ENCODE data around the gene THAP12.

THAP12 gene

GRCh38 chr11:76388408-76388807 is 7.5 kb upstream of the THAP12 start:
- no peaks in the 10 kb centered on the region for H3K27me3 ChIP-seq (replicated peaks; ENCODE audit: control insufficient read depth, insufficient read depth, low read length)
- no peaks in the 10 kb centered on the region for H3K36me3 ChIP-seq (ENCODE audit: control insufficient read depth, insufficient read depth, low read length)
- DNase-seq (ENCODE audit: extremely low read depth, insufficient read length) = no peak
- no peak for TF ChIP-seq CTCF (IDR thresholded peaks at IDR 0.05; ENCODE audit: insufficient read depth, low read length, poor library complexity, severe bottlenecking)
- no peak overlapping the region for H3K4me3 ChIP-seq (replicated peaks; ENCODE audit: low read depth, low read length)

GRCh38 chr11:76385903-76386302 is 5.0 kb upstream of the THAP12 start:
- Histone ChIP-seq H3K36me3 (ENCODE audit: control insufficient read depth, insufficient read depth, low read length) (no peaks in the 10 kb centered on the region), H3K27me3 (replicated peaks; ENCODE audit: control insufficient read depth, insufficient read depth, low read length) (no peaks in the 10 kb centered on the region), H3K4me3 (replicated peaks; ENCODE audit: low read depth, low read length) (no peak overlapping the region)
- no peak for TF ChIP-seq CTCF (IDR thresholded peaks at IDR 0.05; ENCODE audit: insufficient read depth, low read length, poor library complexity, severe bottlenecking)
- no peak for DNase-seq (ENCODE audit: extremely low read depth, insufficient read length)

- Histone ChIP-seq H3K4me3 (replicated peaks; ENCODE audit: low read depth, low read length) (no peak overlapping the region; the same call in 1 of the 2 replicates), H3K36me3 (ENCODE audit: control insufficient read depth, insufficient read depth, low read length) (no peaks in the 10 kb centered on the region)
- TF ChIP-seq CTCF (IDR thresholded peaks at IDR 0.05; ENCODE audit: insufficient read depth, low read length, poor library complexity, severe bottlenecking) = no peak
Observed at GRCh38 chr11:76382209-76382608, 1.3 kb upstream of the THAP12 start.

GRCh38 chr11:76380159-76380976 is 564 bp downstream of the THAP12 start:
- Histone ChIP-seq H3K36me3 (ENCODE audit: control insufficient read depth, insufficient read depth, low read length) (no peaks in the 10 kb centered on the region), H3K4me3 (replicated peaks; ENCODE audit: low read depth, low read length) (peak overlapping the region; percentile 72), H3K27me3 (replicated peaks; ENCODE audit: control insufficient read depth, insufficient read depth, low read length) (no peaks in the 10 kb centered on the region)
- no peak for TF ChIP-seq CTCF (IDR thresholded peaks at IDR 0.05; ENCODE audit: insufficient read depth, low read length, poor library complexity, severe bottlenecking)
- peak; percentile 68 for DNase-seq (ENCODE audit: extremely low read depth, insufficient read length)

More at GRCh38 chr11:76382209-76382608, 1.3 kb upstream of the THAP12 start:
- no peak for DNase-seq (ENCODE audit: extremely low read depth, insufficient read length)
- H3K27me3 ChIP-seq (replicated peaks; ENCODE audit: control insufficient read depth, insufficient read depth, low read length) = no peaks in the 10 kb centered on the region

- H3K4me3 ChIP-seq (replicated peaks; ENCODE audit: low read depth, low read length) = peak overlapping the region; percentile 72
- H3K27me3 ChIP-seq (replicated peaks; ENCODE audit: control insufficient read depth, insufficient read depth, low read length) = no peaks in the 10 kb centered on the region
- no peaks in the 10 kb centered on the region for H3K36me3 ChIP-seq (ENCODE audit: control insufficient read depth, insufficient read depth, low read length)
- TF ChIP-seq CTCF (IDR thresholded peaks at IDR 0.05; ENCODE audit: insufficient read depth, low read length, poor library complexity, severe bottlenecking) = no peak
- DNase-seq (ENCODE audit: extremely low read depth, insufficient read length) = no peak
Observed at GRCh38 chr11:76379807-76380158, 1.1 kb downstream of the THAP12 start.
